Stimulated activated CD4-positive, alpha-beta T cell treated with anti-CD3 and anti-CD28 coated beads, Interleukin-1b, Interleukin-23, amount 100 ng/mL, for 4 hours (primary cell): ENCODE measurements around the gene TEX47.

Source experiments
- DNase-seq, 2 donors: peaks; one replicate each; pipeline ENCODE4 v3.0.0-alpha.2; 2020; ENCODE audit warnings: low read depth in 2 of 2

The TEX47 gene

GRCh38 chr7:88795553-88795952, at the start of gene TEX47:
TSS of gene TEX47 (minus strand) at chr7:88795737. CDS start at chr7:88794942, 795 bp downstream.
- no peak for DNase-seq

- DNase-seq: no peak
Observed at GRCh38 chr7:88845091-88845490, 49.6 kb upstream of the TEX47 start.

GRCh38 chr7:88842201-88842600, 46.7 kb upstream of the TEX47 start:
- DNase-seq: no peak

GRCh38 chr7:88835147-88835728, 39.7 kb upstream of the TEX47 start:
- DNase-seq: no peak

GRCh38 chr7:88826222-88826621, 30.7 kb upstream of the TEX47 start:
- no peak for DNase-seq

GRCh38 chr7:88818552-88818951, 23.0 kb upstream of the TEX47 start:
- no peak for DNase-seq

GRCh38 chr7:88806280-88807037, 10.9 kb upstream of the TEX47 start:
- DNase-seq: no peak

GRCh38 chr7:88801046-88801445, 5.5 kb upstream of the TEX47 start:
- DNase-seq: no peak

- DNase-seq: no peak
Observed at GRCh38 chr7:88792361-88792760, 3.2 kb downstream of the TEX47 start.

- no peak for DNase-seq
Observed at GRCh38 chr7:88791891-88792290, 3.6 kb downstream of the TEX47 start.

- no peak for DNase-seq
Observed at GRCh38 chr7:88789480-88790064, 6.0 kb downstream of the TEX47 start.

GRCh38 chr7:88787777-88788176, 7.8 kb downstream of the TEX47 start:
- no peak for DNase-seq

GRCh38 chr7:88775838-88776237, 19.7 kb downstream of the TEX47 start:
- DNase-seq: no peak

- DNase-seq: no peak
Observed at GRCh38 chr7:88772776-88773175, 22.8 kb downstream of the TEX47 start.

- DNase-seq: no peak
Observed at GRCh38 chr7:88771417-88771816, 24.1 kb downstream of the TEX47 start.

- no peak for DNase-seq
Observed at GRCh38 chr7:88761779-88762178, 33.8 kb downstream of the TEX47 start.

- no peak for DNase-seq
Observed at GRCh38 chr7:88760136-88760515, 35.4 kb downstream of the TEX47 start.

GRCh38 chr7:88759230-88760135, 36.1 kb downstream of the TEX47 start, which contains the start of gene ZNF804B:
TSS of gene ZNF804B (plus strand) at chr7:88759700. CDS start at chr7:88759977, 277 bp downstream.
- no peak for DNase-seq

GRCh38 chr7:88758381-88759229, 36.9 kb downstream of the TEX47 start:
- DNase-seq: no peak

GRCh38 chr7:88757371-88757770, 38.2 kb downstream of the TEX47 start:
- no peak for DNase-seq

GRCh38 chr7:88756802-88757201, 38.7 kb downstream of the TEX47 start:
- DNase-seq: no peak
